ENCODE measurements around the gene GRK5.

- TF ChIP-seq, protein P1, sequence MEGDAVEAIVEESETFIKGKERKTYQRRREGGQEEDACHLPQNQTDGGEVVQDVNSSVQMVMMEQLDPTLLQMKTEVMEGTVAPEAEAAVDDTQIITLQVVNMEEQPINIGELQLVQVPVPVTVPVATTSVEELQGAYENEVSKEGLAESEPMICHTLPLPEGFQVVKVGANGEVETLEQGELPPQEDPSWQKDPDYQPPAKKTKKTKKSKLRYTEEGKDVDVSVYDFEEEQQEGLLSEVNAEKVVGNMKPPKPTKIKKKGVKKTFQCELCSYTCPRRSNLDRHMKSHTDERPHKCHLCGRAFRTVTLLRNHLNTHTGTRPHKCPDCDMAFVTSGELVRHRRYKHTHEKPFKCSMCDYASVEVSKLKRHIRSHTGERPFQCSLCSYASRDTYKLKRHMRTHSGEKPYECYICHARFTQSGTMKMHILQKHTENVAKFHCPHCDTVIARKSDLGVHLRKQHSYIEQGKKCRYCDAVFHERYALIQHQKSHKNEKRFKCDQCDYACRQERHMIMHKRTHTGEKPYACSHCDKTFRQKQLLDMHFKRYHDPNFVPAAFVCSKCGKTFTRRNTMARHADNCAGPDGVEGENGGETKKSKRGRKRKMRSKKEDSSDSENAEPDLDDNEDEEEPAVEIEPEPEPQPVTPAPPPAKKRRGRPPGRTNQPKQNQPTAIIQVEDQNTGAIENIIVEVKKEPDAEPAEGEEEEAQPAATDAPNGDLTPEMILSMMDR (IDR thresholded peaks at IDR 0.05): no peak
- no peak for TF ChIP-seq POLR2A (IDR thresholded peaks at IDR 0.05)
Observed at GRCh38 chr10:119252051-119252465, 44.7 kb downstream of the GRK5 start.

All from lower leg skin (tissue), 3 donors.